ENCODE measurements around the gene NUP93. TPM values are rescaled to one million over a fixed set of nuclear protein-coding genes. Genes with fewer than 3 reads are reported as not detected.

NUP93 gene
- total RNA-seq, 1 experiment from 2014 or later = 144 TPM

DNA sequence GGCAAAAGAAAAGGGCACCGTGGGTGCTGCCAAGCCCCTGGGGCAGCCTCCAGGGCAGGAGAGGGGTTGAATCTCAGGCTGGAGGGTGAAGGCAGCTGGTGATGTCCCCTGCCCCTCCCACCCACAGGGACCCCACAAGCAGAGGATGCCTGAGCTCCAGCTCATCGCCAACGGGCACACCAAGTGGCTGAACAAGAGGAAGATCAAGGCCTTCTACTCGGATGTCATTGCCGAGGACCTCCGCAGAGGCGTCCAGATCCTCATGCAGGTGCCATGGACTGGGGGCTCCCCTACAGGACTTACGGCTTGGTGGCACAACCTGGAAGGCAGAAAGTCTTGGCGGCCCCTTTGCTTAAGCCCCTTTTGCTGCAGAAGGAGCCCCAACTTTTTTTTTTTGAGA lies 156.9 kb downstream of the NUP93 start:
- RAD21 ChIA-PET (ENCODE audit: low non-redundant PET in 1 of 2, low total read pairs in 2 of 2, uncharacterized antibody in 2 of 2, unreplicated experiment in 2 of 2) = no interaction called here
- no peak overlapping the region for H3K27ac ChIP-seq (ENCODE audit: low read depth, low read length)
- H3K4me1 ChIP-seq (ENCODE audit: control insufficient read depth in 1 of 2, insufficient read depth in 2 of 2, low read length in 2 of 2) = no peaks in the 10 kb centered on the region
- ATAC-seq (no peak), DNase-seq (ENCODE audit: low read depth, low spot score) (no peak)
- H3K27me3 ChIP-seq (ENCODE audit: insufficient read depth, low read length) = no peaks in the 10 kb centered on the region
- POLR2A ChIA-PET = no interaction called here
- no peaks in the 10 kb centered on the region for H4K20me1 ChIP-seq (ENCODE audit: insufficient read depth)
- no peak overlapping the region for H2AFZ ChIP-seq (ENCODE audit: low read depth, low read length, poor library complexity, severe bottlenecking)
- intact Hi-C loops (cut with micrococcal nuclease) = no loop called here
- CTCF ChIA-PET = no interaction called here
- TF ChIP-seq POLR2AphosphoS5 (IDR thresholded peaks at IDR 0.05; ENCODE audit: low read depth, low read length) (no peak), CEBPB (IDR thresholded peaks at IDR 0.05; ENCODE audit: low read depth) (no peak), RAD21 (IDR thresholded peaks at IDR 0.05; ENCODE audit: low read depth) (no peak), SP1 (IDR thresholded peaks at IDR 0.05; ENCODE audit: low read depth) (no peak), EZH2phosphoT487 (IDR thresholded peaks at IDR 0.05; ENCODE audit: borderline replicate concordance) (no peak), ZNF274 (IDR thresholded peaks at IDR 0.05; ENCODE audit: low read depth, low read length) (no peak), EZH2 (IDR thresholded peaks at IDR 0.05) (no peak), ELF1 (IDR thresholded peaks at IDR 0.05; ENCODE audit: borderline replicate concordance, low read depth) (no peak), SRF (IDR thresholded peaks at IDR 0.05; ENCODE audit: low read depth) (no peak), SIN3A (IDR thresholded peaks at IDR 0.05; ENCODE audit: low read depth) (no peak), FOSL1 (IDR thresholded peaks at IDR 0.05; ENCODE audit: low read depth) (no peak), CBX3 (IDR thresholded peaks at IDR 0.05; ENCODE audit: low read depth) (no peak)
- TF ChIP-seq, protein P1, sequence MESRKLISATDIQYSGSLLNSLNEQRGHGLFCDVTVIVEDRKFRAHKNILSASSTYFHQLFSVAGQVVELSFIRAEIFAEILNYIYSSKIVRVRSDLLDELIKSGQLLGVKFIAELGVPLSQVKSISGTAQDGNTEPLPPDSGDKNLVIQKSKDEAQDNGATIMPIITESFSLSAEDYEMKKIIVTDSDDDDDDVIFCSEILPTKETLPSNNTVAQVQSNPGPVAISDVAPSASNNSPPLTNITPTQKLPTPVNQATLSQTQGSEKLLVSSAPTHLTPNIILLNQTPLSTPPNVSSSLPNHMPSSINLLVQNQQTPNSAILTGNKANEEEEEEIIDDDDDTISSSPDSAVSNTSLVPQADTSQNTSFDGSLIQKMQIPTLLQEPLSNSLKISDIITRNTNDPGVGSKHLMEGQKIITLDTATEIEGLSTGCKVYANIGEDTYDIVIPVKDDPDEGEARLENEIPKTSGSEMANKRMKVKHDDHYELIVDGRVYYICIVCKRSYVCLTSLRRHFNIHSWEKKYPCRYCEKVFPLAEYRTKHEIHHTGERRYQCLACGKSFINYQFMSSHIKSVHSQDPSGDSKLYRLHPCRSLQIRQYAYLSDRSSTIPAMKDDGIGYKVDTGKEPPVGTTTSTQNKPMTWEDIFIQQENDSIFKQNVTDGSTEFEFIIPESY (IDR thresholded peaks at IDR 0.05; ENCODE audit: extremely low read depth, insufficient replicate concordance, low read length) = no peak
- TF ChIP-seq, protein P2, sequence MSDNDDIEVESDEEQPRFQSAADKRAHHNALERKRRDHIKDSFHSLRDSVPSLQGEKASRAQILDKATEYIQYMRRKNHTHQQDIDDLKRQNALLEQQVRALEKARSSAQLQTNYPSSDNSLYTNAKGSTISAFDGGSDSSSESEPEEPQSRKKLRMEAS (IDR thresholded peaks at IDR 0.05) = no peak
- TF ChIP-seq, protein P3, sequence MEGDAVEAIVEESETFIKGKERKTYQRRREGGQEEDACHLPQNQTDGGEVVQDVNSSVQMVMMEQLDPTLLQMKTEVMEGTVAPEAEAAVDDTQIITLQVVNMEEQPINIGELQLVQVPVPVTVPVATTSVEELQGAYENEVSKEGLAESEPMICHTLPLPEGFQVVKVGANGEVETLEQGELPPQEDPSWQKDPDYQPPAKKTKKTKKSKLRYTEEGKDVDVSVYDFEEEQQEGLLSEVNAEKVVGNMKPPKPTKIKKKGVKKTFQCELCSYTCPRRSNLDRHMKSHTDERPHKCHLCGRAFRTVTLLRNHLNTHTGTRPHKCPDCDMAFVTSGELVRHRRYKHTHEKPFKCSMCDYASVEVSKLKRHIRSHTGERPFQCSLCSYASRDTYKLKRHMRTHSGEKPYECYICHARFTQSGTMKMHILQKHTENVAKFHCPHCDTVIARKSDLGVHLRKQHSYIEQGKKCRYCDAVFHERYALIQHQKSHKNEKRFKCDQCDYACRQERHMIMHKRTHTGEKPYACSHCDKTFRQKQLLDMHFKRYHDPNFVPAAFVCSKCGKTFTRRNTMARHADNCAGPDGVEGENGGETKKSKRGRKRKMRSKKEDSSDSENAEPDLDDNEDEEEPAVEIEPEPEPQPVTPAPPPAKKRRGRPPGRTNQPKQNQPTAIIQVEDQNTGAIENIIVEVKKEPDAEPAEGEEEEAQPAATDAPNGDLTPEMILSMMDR (IDR thresholded peaks at IDR 0.05 in 2 of 3, conservative IDR thresholded peaks at IDR 0.05 in 1 of 3; ENCODE audit: borderline replicate concordance in 1 of 3, insufficient read depth in 1 of 3, low read depth in 2 of 3, low read length in 2 of 3) = no peak
- TF ChIP-seq, protein P4, sequence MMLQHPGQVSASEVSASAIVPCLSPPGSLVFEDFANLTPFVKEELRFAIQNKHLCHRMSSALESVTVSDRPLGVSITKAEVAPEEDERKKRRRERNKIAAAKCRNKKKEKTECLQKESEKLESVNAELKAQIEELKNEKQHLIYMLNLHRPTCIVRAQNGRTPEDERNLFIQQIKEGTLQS (IDR thresholded peaks at IDR 0.05) = no peak
- no TSS peak for BruUV-seq (replicated peaks)
- no peak overlapping the region for H3K9ac ChIP-seq (ENCODE audit: low read length)
- H3K4me2 ChIP-seq (ENCODE audit: low read length) = no peak overlapping the region
- H3K9me2 ChIP-seq (ENCODE audit: insufficient read depth) = no peaks in the 10 kb centered on the region
- H3K79me2 ChIP-seq (ENCODE audit: insufficient read depth, low read length) = no peaks in the 10 kb centered on the region
- H3K4me3 ChIP-seq (replicated peaks in 1 of 2; ENCODE audit: low read depth in 1 of 2, low read length in 2 of 2) = no peak overlapping the region
- no peaks in the 10 kb centered on the region for H3K36me3 ChIP-seq (ENCODE audit: control insufficient read depth in 1 of 2, insufficient read depth in 2 of 2, low read length in 2 of 2)
- no peaks in the 10 kb centered on the region for H3K9me3 ChIP-seq (ENCODE audit: control insufficient read depth in 1 of 2, insufficient read depth in 1 of 2, low read depth in 1 of 2, low read length in 2 of 2)

Measured in HCT116 (cell line).